CD4-positive, CD25-positive, alpha-beta regulatory T cell (primary cell): ENCODE results near the gene ZBED1. TPM values are rescaled to one million over a fixed set of nuclear protein-coding genes. Genes with fewer than 3 reads are reported as not detected.

Experiments used
- ATAC-seq, 2 donors: fragments of 150-1000 bp; cut with Tn5 transposase; one replicate each; pipeline ENCODE4 v1.10.0; 2021; ENCODE audit warnings: low read depth in 2 of 2, moderate number of reproducible peaks in 2 of 2, moderate library complexity in 1 of 2
- DNase-seq, 3 donors: peaks; one replicate each; pipeline versions ENCODE4 v3.0.0 to v3.0.0-alpha.2; 2012 to 2022; ENCODE audit warnings: mixed read lengths in 1 of 3
- H3K27ac ChIP-seq: one replicate; pipeline ENCODE4 v1.7.0; 2013; ENCODE audit warnings: mild to moderate bottlenecking, low read length; ENCODE audit not compliant: insufficient read depth, poor library complexity, severe bottlenecking
- H3K27me3 ChIP-seq: one replicate; pipeline ENCODE4 v1.7.0; 2013; ENCODE audit warnings: low read length; ENCODE audit not compliant: control insufficient read depth, insufficient read depth
- H3K36me3 ChIP-seq: one replicate; pipeline ENCODE4 v1.7.0; 2013; ENCODE audit warnings: mild to moderate bottlenecking, low read length, moderate library complexity; ENCODE audit not compliant: control insufficient read depth, insufficient read depth
- H3K4me1 ChIP-seq: 2 replicates; pipeline ENCODE4 v1.7.0; 2013; ENCODE audit warnings: mild to moderate bottlenecking, low read length; ENCODE audit not compliant: insufficient read depth, control insufficient read depth, poor library complexity, severe bottlenecking
- H3K4me3 ChIP-seq: one replicate; pipeline ENCODE4 v1.7.0; 2013; ENCODE audit warnings: low read depth, mild to moderate bottlenecking, low read length, moderate library complexity
- H3K9me3 ChIP-seq, 2 experiments: 1 replicate in 1 of 2; 2 replicates in 1 of 2; pipeline ENCODE4 v1.7.0; 2013; ENCODE audit warnings: low read length in 2 of 2, mild to moderate bottlenecking in 1 of 2, moderate library complexity in 1 of 2; ENCODE audit not compliant: control insufficient read depth in 2 of 2
- H3K27ac Mint-ChIP-seq, 3 donors: one replicate each; pipeline ENCODE4 v1.8.0; 2020 to 2022; ENCODE audit warnings: mild to moderate bottlenecking in 3 of 3, mixed read lengths in 3 of 3, moderate library complexity in 2 of 3
- H3K27me3 Mint-ChIP-seq: one replicate; pipeline ENCODE4 v1.8.0; 2022; ENCODE audit warnings: mild to moderate bottlenecking, mixed read lengths
- H3K36me3 Mint-ChIP-seq: one replicate; pipeline ENCODE4 v1.8.0; 2020; ENCODE audit warnings: mixed read lengths
- H3K4me1 Mint-ChIP-seq, 4 donors: one replicate each; pipeline ENCODE4 v1.8.0; 2020 to 2022; ENCODE audit warnings: mixed read lengths in 4 of 4, mild to moderate bottlenecking in 1 of 4
- H3K4me3 Mint-ChIP-seq, 4 donors: one replicate each; pipeline ENCODE4 v1.8.0; 2020 to 2022; ENCODE audit warnings: mild to moderate bottlenecking in 4 of 4, mixed read lengths in 4 of 4, moderate library complexity in 3 of 4
- H3K9me3 Mint-ChIP-seq, 7 donors: one replicate each; pipeline ENCODE4 v1.8.0; 2020 to 2022; ENCODE audit warnings: mixed read lengths in 7 of 7, mild to moderate bottlenecking in 3 of 7, moderate library complexity in 2 of 7
- polyA plus RNA-seq, 4 donors: library from polyadenylated mRNA; unstranded; fragments of 300-500 nt; fragmentation: Illumina TruSeq; gene quantifications; one replicate each; pipeline ENCODE4 v1.2.3, GENCODE V29; 2021
- total RNA-seq: library from RNA; stranded (reverse); gene quantifications from one replicate; pipeline ENCODE4 v1.2.3, GENCODE V29; 2022

ZBED1 gene
- total and polyA plus RNA-seq, 5 donors from 2014 or later = 19.5 to 39.2 (median 32.5) TPM

DNA sequence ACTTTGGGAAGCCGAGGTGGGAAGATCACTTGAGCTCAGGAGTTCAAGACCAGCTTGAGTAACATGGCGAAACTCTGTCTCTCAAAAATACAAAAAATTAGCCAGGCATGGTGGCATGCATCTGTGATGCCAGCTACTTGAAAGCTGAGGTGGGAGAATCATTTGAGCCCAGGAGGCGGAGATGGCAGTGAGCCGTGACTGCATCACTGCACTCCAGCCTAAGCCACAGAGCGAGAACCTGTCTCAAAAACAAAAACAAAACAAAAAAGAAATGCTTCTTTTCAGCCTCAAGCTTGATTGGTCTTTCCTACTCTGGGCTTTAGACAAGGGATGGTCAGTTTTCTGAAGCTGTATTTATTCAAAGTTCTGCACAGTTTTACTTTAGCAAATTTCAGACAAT is 15.8 kb upstream of the ZBED1 start:
- Mint-ChIP-seq H3K27me3 (peaks cover 6% of the 10 kb centered on the region), H3K4me1 (peaks cover 0 to 3% (median under 1%) of the 10 kb centered on the region in 4 donors), H3K4me3 (no peak overlapping the region), H3K27ac (peak overlapping the region in 1 of 3 donors; percentile 17), H3K9me3 (no peaks in the 10 kb centered on the region), H3K36me3 (no peaks in the 10 kb centered on the region)
- H3K9me3 ChIP-seq = no peaks in the 10 kb centered on the region
- no peak for DNase-seq
- H3K27me3 ChIP-seq = no peaks in the 10 kb centered on the region
- H3K27ac ChIP-seq = no peak overlapping the region
- ATAC-seq = no peak
- H3K4me1 ChIP-seq = no peaks in the 10 kb centered on the region
- H3K4me3 ChIP-seq = no peak overlapping the region
- H3K36me3 ChIP-seq = no peaks in the 10 kb centered on the region

GRCh38 chrX:2514131-2514530 is 13.4 kb upstream of the ZBED1 start:
- Histone ChIP-seq H3K27me3 (no peaks in the 10 kb centered on the region), H3K9me3 (no peaks in the 10 kb centered on the region), H3K27ac (no peak overlapping the region), H3K36me3 (no peaks in the 10 kb centered on the region), H3K4me3 (no peak overlapping the region), H3K4me1 (no peaks in the 10 kb centered on the region)
- Mint-ChIP-seq H3K9me3 (no peaks in the 10 kb centered on the region), H3K27me3 (peaks cover 6% of the 10 kb centered on the region), H3K4me3 (no peak overlapping the region), H3K36me3 (no peaks in the 10 kb centered on the region), H3K4me1 (peaks cover 0 to 3% (median under 1%) of the 10 kb centered on the region in 4 donors), H3K27ac (no peak overlapping the region)
- ATAC-seq (no peak), DNase-seq (no peak)

DNA sequence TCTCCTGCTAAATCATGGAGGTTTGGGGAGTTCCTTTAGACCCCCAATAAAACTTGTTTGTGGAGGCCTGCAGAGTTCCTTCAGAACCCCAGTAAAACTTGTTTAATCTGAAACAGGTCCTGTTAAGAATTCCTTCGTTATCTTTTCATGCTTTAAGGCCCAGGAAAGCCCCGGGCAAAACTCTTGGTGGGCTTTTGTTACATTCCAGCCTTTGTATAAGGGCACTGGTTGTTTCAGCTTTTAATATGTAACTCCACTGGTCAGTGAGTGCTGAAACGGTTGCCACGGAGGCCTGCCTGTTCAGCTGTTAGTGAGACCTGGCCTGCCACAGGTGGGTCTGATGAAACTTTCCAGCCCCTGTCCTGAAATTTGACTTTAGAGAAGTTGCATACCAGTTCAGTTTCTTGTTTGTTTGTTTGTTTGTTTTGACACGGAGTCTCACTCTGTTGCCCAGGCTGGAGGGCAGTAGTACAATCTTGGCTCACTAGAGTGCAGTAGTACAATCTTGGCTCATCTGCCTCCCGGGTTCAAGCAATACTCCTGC is 12.4 kb upstream of the ZBED1 start:
- Histone ChIP-seq H3K27me3 (no peaks in the 10 kb centered on the region), H3K4me3 (no peak overlapping the region), H3K9me3 (no peaks in the 10 kb centered on the region), H3K27ac (no peak overlapping the region), H3K36me3 (no peaks in the 10 kb centered on the region), H3K4me1 (no peaks in the 10 kb centered on the region)
- H3K4me3 Mint-ChIP-seq = no peak overlapping the region
- H3K36me3 Mint-ChIP-seq = no peaks in the 10 kb centered on the region
- peaks cover 0 to 3% (median under 1%) of the 10 kb centered on the region in 4 donors for H3K4me1 Mint-ChIP-seq
- DNase-seq (no peak), ATAC-seq (no peak)
- no peak overlapping the region for H3K27ac Mint-ChIP-seq
- peaks cover 13% of the 10 kb centered on the region for H3K27me3 Mint-ChIP-seq
- H3K9me3 Mint-ChIP-seq = no peaks in the 10 kb centered on the region

- Mint-ChIP-seq H3K4me1 (peaks cover 0 to 3% (median under 1%) of the 10 kb centered on the region in 4 donors), H3K36me3 (no peaks in the 10 kb centered on the region)
- H3K36me3 ChIP-seq = no peaks in the 10 kb centered on the region
Measured at GRCh38 chrX:2512501-2512900, 11.7 kb upstream of the ZBED1 start.

DNA sequence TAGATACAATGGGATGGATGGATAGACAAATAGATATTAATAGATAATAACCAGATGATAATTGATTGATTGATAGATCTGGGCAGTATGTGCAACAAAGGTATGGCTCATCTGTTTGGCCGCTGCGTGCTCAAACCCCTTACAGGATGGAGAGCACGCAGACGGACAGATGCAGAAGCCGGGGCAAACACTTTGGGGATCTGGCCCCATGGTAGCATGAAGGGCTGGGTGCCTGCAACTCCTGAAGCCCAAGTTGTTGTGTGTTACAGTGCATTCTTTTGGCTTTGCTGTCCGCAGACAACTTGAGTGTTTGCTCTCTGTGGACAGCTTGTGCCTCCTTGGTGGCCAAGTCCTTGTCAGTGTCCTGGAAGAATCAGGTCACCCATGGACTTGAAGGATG is 10.6 kb upstream of the ZBED1 start:
- H3K9me3 ChIP-seq = no peaks in the 10 kb centered on the region
- Mint-ChIP-seq H3K36me3 (no peaks in the 10 kb centered on the region), H3K27ac (peak overlapping the region in 1 of 3 donors; percentile 17)

More at GRCh38 chrX:2512501-2512900, 11.7 kb upstream of the ZBED1 start:
- Mint-ChIP-seq H3K27me3 (peaks cover 13% of the 10 kb centered on the region), H3K4me3 (no peak overlapping the region), H3K27ac (no peak overlapping the region), H3K9me3 (no peaks in the 10 kb centered on the region)
- Histone ChIP-seq H3K27ac (no peak overlapping the region), H3K4me3 (no peak overlapping the region), H3K9me3 (no peaks in the 10 kb centered on the region), H3K4me1 (no peaks in the 10 kb centered on the region), H3K27me3 (no peaks in the 10 kb centered on the region)
- ATAC-seq (no peak), DNase-seq (no peak)

GRCh38 chrX:2508648-2509335 is 8.0 kb upstream of the ZBED1 start:
- no peak for ATAC-seq
- no peak for DNase-seq
- Histone ChIP-seq H3K4me3 (no peak overlapping the region), H3K4me1 (no peaks in the 10 kb centered on the region), H3K27me3 (no peaks in the 10 kb centered on the region), H3K27ac (no peak overlapping the region), H3K9me3 (no peaks in the 10 kb centered on the region), H3K36me3 (no peaks in the 10 kb centered on the region)
- Mint-ChIP-seq H3K27ac (no peak overlapping the region), H3K36me3 (no peaks in the 10 kb centered on the region), H3K4me3 (peak overlapping the region in 1 of 4 donors; percentile 25), H3K4me1 (no peaks in the 10 kb centered on the region), H3K27me3 (peaks cover 7% of the 10 kb centered on the region), H3K9me3 (no peaks in the 10 kb centered on the region)

More for the DNA sequence above, 10.6 kb upstream of the ZBED1 start:
- H3K27me3 ChIP-seq = no peaks in the 10 kb centered on the region
- H3K4me3 ChIP-seq = no peak overlapping the region
- no peak overlapping the region for H3K27ac ChIP-seq
- Mint-ChIP-seq H3K27me3 (peaks cover 13% of the 10 kb centered on the region), H3K4me1 (peaks cover 0 to 2% (median 0%) of the 10 kb centered on the region in 4 donors), H3K4me3 (no peak overlapping the region), H3K9me3 (no peaks in the 10 kb centered on the region)
- no peaks in the 10 kb centered on the region for H3K36me3 ChIP-seq
- H3K4me1 ChIP-seq = no peaks in the 10 kb centered on the region
- DNase-seq (no peak), ATAC-seq (no peak)

GRCh38 chrX:2507904-2508627 is 7.3 kb upstream of the ZBED1 start:
- no peak for DNase-seq
- Mint-ChIP-seq H3K27me3 (peaks cover 7% of the 10 kb centered on the region), H3K36me3 (no peaks in the 10 kb centered on the region), H3K4me3 (no peak overlapping the region), H3K27ac (no peak overlapping the region), H3K9me3 (no peaks in the 10 kb centered on the region), H3K4me1 (peaks cover 0 to 7% (median 1%) of the 10 kb centered on the region in 4 donors)
- no peaks in the 10 kb centered on the region for H3K36me3 ChIP-seq
- H3K4me3 ChIP-seq = no peak overlapping the region
- ATAC-seq = no peak
- H3K27ac ChIP-seq = no peak overlapping the region
- H3K9me3 ChIP-seq = no peaks in the 10 kb centered on the region
- H3K27me3 ChIP-seq = no peaks in the 10 kb centered on the region
- H3K4me1 ChIP-seq = no peaks in the 10 kb centered on the region
